HEK293T (cell line): ENCODE results near the gene NPC1L1.

Experiments
- ARNT ChIP-seq: fragments of 450-650 bp; IDR thresholded peaks from 2 replicates; pipeline ENCODE4 v1.6.1; 2017; ENCODE audit warnings: mild to moderate bottlenecking
- ELF4 ChIP-seq: fragments of 450-650 bp; IDR thresholded peaks from 2 replicates; pipeline ENCODE4 v1.6.1; 2017; ENCODE audit warnings: antibody characterized with exemption
- FOXA1 ChIP-seq: fragments of 450-650 bp; IDR thresholded peaks from 2 replicates; pipeline ENCODE4 v1.6.1; 2016; ENCODE audit warnings: mild to moderate bottlenecking
- FOXM1 ChIP-seq: fragments of 450-650 bp; IDR thresholded peaks from 2 replicates; pipeline ENCODE4 v1.6.1; 2017; ENCODE audit warnings: mild to moderate bottlenecking, borderline replicate concordance
- HDGF ChIP-seq: fragments of 450-650 bp; IDR thresholded peaks from 2 replicates; pipeline ENCODE4 v1.6.1; 2017; ENCODE audit warnings: antibody characterized with exemption, borderline replicate concordance
- L3MBTL2 ChIP-seq: fragments of 450-650 bp; conservative IDR thresholded peaks from 2 replicates; pipeline ENCODE4 v1.6.1; 2016; ENCODE audit warnings: mild to moderate bottlenecking
- SP1 ChIP-seq: fragments of 450-650 bp; IDR thresholded peaks from 2 replicates; pipeline ENCODE4 v1.6.1; 2017
- SUZ12 ChIP-seq: fragments of 450-650 bp; IDR thresholded peaks from 2 replicates; pipeline ENCODE4 v1.6.1; 2016; ENCODE audit warnings: mild to moderate bottlenecking
- TARDBP ChIP-seq: fragments of 450-650 bp; IDR thresholded peaks from 2 replicates; pipeline ENCODE4 v1.6.1; 2016

GRCh38 chr7:44519546-44519945, 21.6 kb downstream of the NPC1L1 start:
- TF ChIP-seq HDGF (no peak), FOXA1 (no peak), TARDBP (no peak), FOXM1 (no peak), SP1 (no peak), L3MBTL2 (no peak), SUZ12 (no peak), ARNT (no peak), ELF4 (no peak)
